H1 (cell line): ENCODE measurements around the gene OGFR. TPM values are rescaled to one million over a fixed set of nuclear protein-coding genes. Genes with fewer than 3 reads are reported as not detected.

Source experiments
- CBX5 ChIP-seq: fragments of 300-800, 300-1000 bp; sonication (generic); IDR thresholded peaks from 2 replicates; pipeline ENCODE4 v1.7.1; 2016; ENCODE audit warnings: antibody characterized with exemption, low read length, low read depth
- E2F6 ChIP-seq: IDR thresholded peaks from 2 replicates; pipeline ENCODE4 v1.6.1; 2012; ENCODE audit warnings: inconsistent platforms
- polyA plus RNA-seq, 7 experiments: library from polyadenylated mRNA; depleted of rRNA in 3 of 7; stranded (reverse) in 5 of 7; unstranded in 2 of 7; fragments of >200 nt in 5 of 7; fragments of 200-250 nt in 2 of 7; gene quantifications; 1 replicate in 5 of 7; 2 replicates in 1 of 7; 4 replicates in 1 of 7; pipeline versions ENCODE4 v1.2.1 to v1.2.3, GENCODE V29; 2011 to 2013; ENCODE audit warnings: missing spikeins in 2 of 7, mixed read lengths in 2 of 7
- total RNA-seq: library from RNA; stranded (reverse); fragmentation: NEBNext Ultra II Directional; extraction: Animal tissue kit (Norgen Biotek cat#: 25700); gene quantifications from 2 replicates; pipeline ENCODE4 v1.2.1, GENCODE V29; 2021

OGFR gene
- total and polyA plus RNA-seq, 2 of the 8 experiments (the other 6 are each of a cell fraction or from before 2014, with no cell fraction given) = 13.9 to 25.1 TPM

- TF ChIP-seq E2F6 (no peak), CBX5 (no peak)
These were observed 9.5 kb downstream of the OGFR start (continued) for GRCh38 chr20:62814060-62814708.
